Testis (tissue), 5 donors: Measurements from ENCODE around the gene MZT2A. TPM values are rescaled to one million over a fixed set of nuclear protein-coding genes. Genes with fewer than 3 reads are reported as not detected.
A peak's percentile ranks its signal among the peaks of the same experiment; 100 is the strongest.
"Not testable (repeated sequence)": the region's sequence is repeated elsewhere in the genome, so short reads cannot be mapped to it uniquely, and the experiment has no call there.

Source experiments
- DNase-seq: peaks from one replicate; pipeline ENCODE4 v3.0.0-alpha.2; 2019
- H3K27ac ChIP-seq, 2 donors: fragments of 200-600 bp; sonication (generic); one replicate each; pipeline ENCODE4 v1.5.1; 2019
- H3K27me3 ChIP-seq: fragments of 200-600 bp; sonication (generic); one replicate; pipeline ENCODE4 v1.5.1; 2019
- H3K36me3 ChIP-seq: fragments of 200-600 bp; sonication (generic); one replicate; pipeline ENCODE4 v1.5.1; 2017; ENCODE audit warnings: low read depth; ENCODE audit errors: missing control alignments
- H3K4me1 ChIP-seq: fragments of 200-600 bp; sonication (generic); one replicate; pipeline ENCODE4 v1.5.1; 2019
- H3K4me3 ChIP-seq, 2 donors: fragments of 200-600 bp; sonication (generic); one replicate each; pipeline ENCODE4 v1.5.1; 2017 to 2019
- H3K9me3 ChIP-seq: fragments of 200-600 bp; sonication (generic); one replicate; pipeline ENCODE4 v1.5.1; 2017
- CTCF ChIP-seq, 3 experiments: fragments of 450-650 bp in 2 of 3; fragments of 200-600 bp in 1 of 3; sonication (generic) in 1 of 3; IDR thresholded peaks; one replicate each; pipeline ENCODE4 v1.5.1; 2016 to 2019; ENCODE audit warnings: antibody characterized with exemption in 3 of 3, mild to moderate bottlenecking in 2 of 3, moderate library complexity in 1 of 3
- POLR2A ChIP-seq: fragments of 450-650 bp; IDR thresholded peaks from one replicate; pipeline ENCODE4 v1.6.1; 2017; ENCODE audit warnings: antibody characterized with exemption, mild to moderate bottlenecking, moderate library complexity
- WGBS, 2 donors: methylation state at CpG; one replicate each; pipeline ENCODE4 v1.1.5; 2018; 5-methylcytosine and 5-hydroxymethylcytosine counted together
- intact Hi-C: fragments of 100-400 bp; cut with DNase I; formaldehyde crosslinking; loops from one replicate; pipeline ENCODE4 v1.15.1; 2023; ENCODE audit warnings: low total_unique reads
- long read RNA-seq, 2 donors: transcript quantifications; one replicate each; lab custom pipeline, GENCODE V29; 2026
- polyA plus RNA-seq: library from polyadenylated mRNA; stranded (reverse); fragments of 350-450 nt; fragmentation: Illumina TruSeq; extraction: RNeasy Lipid Tissue Mini Kit (QIAGEN cat#74804); gene quantifications from one replicate; pipeline ENCODE4 v1.2.3, GENCODE V29; 2014; ENCODE audit warnings: low read depth, low replicate concordance; ENCODE audit not compliant: insufficient read depth
- total RNA-seq, 2 donors: library from RNA; depleted of rRNA; stranded (reverse); fragments of >200 nt; gene quantifications; one replicate each; pipeline ENCODE4 v1.2.3, GENCODE V29; 2016

MZT2A gene
- 100 to 1,000 TPM in 1 of 2 donors, 10 to 100 TPM in 1; 67.3 to 113 TPM for total RNA-seq
- 86.8 TPM for polyA plus RNA-seq
- long read RNA-seq, donor 1, transcript MZT2A-201 (3 exons, 624 nt) = major isoform, 90 of 188 reads
- long read RNA-seq, donor 1, partial matches to known transcripts = 89 of 188 reads
- long read RNA-seq, donor 1, other reads (novel, unspliced or antisense) = 6 of 188 reads
- long read RNA-seq, donor 2, transcript MZT2A-201 (3 exons, 624 nt) = major isoform, 59 of 73 reads
- long read RNA-seq, donor 2, partial matches to known transcripts = 12 of 73 reads
- long read RNA-seq, donor 2, other reads (novel, unspliced or antisense) = 0 of 73 reads

GRCh38 chr2:131492015-131492417 lies at the start of gene MZT2A:
Gene MZT2A, minus strand, starts transcription at chr2:131492397. Its CDS starts 21 bp downstream, at chr2:131492376.
- H3K9me3 ChIP-seq, H3K27me3 ChIP-seq, H3K36me3 ChIP-seq, intact Hi-C loops: not testable (repeated sequence)
- peak in 1 of 3 experiments; percentile 59 for TF ChIP-seq CTCF (IDR thresholded peaks at IDR 0.05)
- Histone ChIP-seq H3K27ac (peak within 1 kb of the TSS; percentile 92 to 95), H3K4me3 (peak within 1 kb of the TSS; percentile 83 to 96), H3K4me1 (peaks cover 14% of the 10 kb centered on the region)
- WGBS, 2 donors = 0% methylated on average over 23 of the region's 53 CpGs; no CpG with 5 or more reads in 1 of the 2 donors
- DNase-seq = peak; percentile 36

GRCh38 chr2:131538856-131539255 lies 46.7 kb upstream of the MZT2A start:
- H3K9me3 ChIP-seq, H3K4me3 ChIP-seq, H3K27me3 ChIP-seq, H3K27ac ChIP-seq, H3K4me1 ChIP-seq, DNase-seq, H3K36me3 ChIP-seq, intact Hi-C loops: not testable (repeated sequence)
- 92 to 96% methylated on average over 13 of the region's 13 CpGs for WGBS, 2 donors

GRCh38 chr2:131536841-131537240 lies 44.6 kb upstream of the MZT2A start:
- H3K27me3 ChIP-seq, H3K4me3 ChIP-seq, H3K4me1 ChIP-seq, intact Hi-C loops, H3K36me3 ChIP-seq, H3K9me3 ChIP-seq, H3K27ac ChIP-seq, DNase-seq: not testable (repeated sequence)
- 93 to 94% methylated on average over 11 to 14 of the region's 14 CpGs for WGBS, 2 donors

GRCh38 chr2:131535951-131536826 lies 44.0 kb upstream of the MZT2A start:
- intact Hi-C loops = not testable (repeated sequence)

GRCh38 chr2:131535526-131535925 lies 43.3 kb upstream of the MZT2A start:
- Histone ChIP-seq H3K9me3 (no peaks in the 10 kb centered on the region), H3K4me1 (no peaks in the 10 kb centered on the region), H3K4me3 (no peak overlapping the region), H3K27me3 (no peaks in the 10 kb centered on the region), H3K27ac (no peak overlapping the region), H3K36me3 (no peaks in the 10 kb centered on the region)
- intact Hi-C loops = no loop called here
- TF ChIP-seq POLR2A (no peak), CTCF (IDR thresholded peaks at IDR 0.05) (no peak)
- WGBS, 2 donors = 88% methylated on average over 4 of the region's 4 CpGs; no CpG with 5 or more reads in 1 of the 2 donors
- DNase-seq = peak; percentile 12

More at GRCh38 chr2:131535951-131536826, 44.0 kb upstream of the MZT2A start:
- not testable (repeated sequence) for H3K4me3 ChIP-seq, H3K36me3 ChIP-seq, H3K9me3 ChIP-seq, H3K27ac ChIP-seq, H3K4me1 ChIP-seq, H3K27me3 ChIP-seq
- DNase-seq = peak; percentile 7
- WGBS, 2 donors = 93% methylated on average over 3 to 20 of the region's 21 CpGs

- 86 to 100% methylated on average over 2 to 11 of the region's 11 CpGs for WGBS, 2 donors
- H3K9me3 ChIP-seq, DNase-seq, H3K4me3 ChIP-seq, intact Hi-C loops, H3K4me1 ChIP-seq, H3K36me3 ChIP-seq, H3K27ac ChIP-seq, H3K27me3 ChIP-seq: not testable (repeated sequence)
Observed at GRCh38 chr2:131534965-131535364, 42.8 kb upstream of the MZT2A start.

- WGBS, 2 donors = 75 to 90% methylated on average over 5 to 11 of the region's 13 CpGs
- H3K4me3 ChIP-seq, H3K36me3 ChIP-seq, H3K9me3 ChIP-seq, H3K27ac ChIP-seq, H3K27me3 ChIP-seq, H3K4me1 ChIP-seq, intact Hi-C loops, DNase-seq: not testable (repeated sequence)
Observed at GRCh38 chr2:131534317-131534672, 42.1 kb upstream of the MZT2A start.

GRCh38 chr2:131533609-131534316 lies 41.6 kb upstream of the MZT2A start:
- H3K36me3 ChIP-seq, H3K27ac ChIP-seq, H3K9me3 ChIP-seq, H3K27me3 ChIP-seq, intact Hi-C loops, H3K4me1 ChIP-seq, H3K4me3 ChIP-seq: not testable (repeated sequence)
- WGBS, 2 donors = 93 to 94% methylated on average over 8 to 16 of the region's 17 CpGs
- peak; percentile 59 for DNase-seq

- H3K36me3 ChIP-seq, H3K4me3 ChIP-seq, H3K27me3 ChIP-seq, intact Hi-C loops, H3K4me1 ChIP-seq, DNase-seq, H3K27ac ChIP-seq, H3K9me3 ChIP-seq: not testable (repeated sequence)
- 85 to 90% methylated on average over 14 to 19 of the region's 23 CpGs for WGBS, 2 donors
Observed at GRCh38 chr2:131532723-131533608, 40.8 kb upstream of the MZT2A start.
